ENCODE results near the gene ART4.

Gene ART4

DNA sequence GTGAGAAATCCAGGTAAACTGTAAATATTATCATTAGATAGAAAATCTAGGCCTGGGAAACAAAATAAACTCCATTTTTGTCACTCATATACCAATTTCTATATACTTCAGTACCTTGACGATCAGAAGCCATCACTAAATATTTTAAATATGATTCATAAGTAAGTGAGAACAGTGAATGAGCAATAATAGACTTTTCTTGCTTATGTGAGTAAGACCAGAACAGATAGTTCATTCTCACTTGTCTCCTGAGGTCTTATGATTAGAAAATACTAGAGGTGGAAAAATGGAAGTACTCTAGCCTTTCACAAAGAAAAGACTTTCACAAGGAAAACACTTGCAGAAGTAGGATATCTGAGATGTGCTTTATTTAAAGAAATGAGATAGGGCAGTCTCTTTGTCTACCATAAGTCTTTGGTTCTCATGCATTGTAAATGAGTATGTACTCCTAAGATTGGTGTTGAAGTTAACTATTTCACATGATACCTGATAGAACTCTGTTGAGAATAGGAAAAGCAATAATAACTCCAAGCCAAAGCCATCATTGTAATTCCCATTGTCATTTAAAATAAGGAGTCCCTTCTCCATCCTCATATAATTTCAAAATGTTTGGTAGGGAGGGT, 19.2 kb downstream of the ART4 start:
- H3K9me3 ChIP-seq (ENCODE audit: control insufficient read depth in 1 of 2, low read length in 2 of 2): no peaks in the 10 kb centered on the region
- H3K27me3 ChIP-seq (ENCODE audit: control insufficient read depth in 1 of 2, insufficient read depth in 2 of 2, low read length in 2 of 2): no peaks in the 10 kb centered on the region
- H3K9ac ChIP-seq (ENCODE audit: low read depth in 1 of 2, low read length in 2 of 2): no peak overlapping the region
- no peaks in the 10 kb centered on the region for H3K36me3 ChIP-seq (ENCODE audit: control insufficient read depth in 1 of 2, insufficient read depth in 2 of 2, low read length in 2 of 2)
- H3K4me1 ChIP-seq (ENCODE audit: control insufficient read depth in 1 of 2, insufficient read depth in 2 of 2, low read length in 2 of 2): no peaks in the 10 kb centered on the region
- H3K4me3 ChIP-seq (ENCODE audit: low read depth in 1 of 2, low read length in 2 of 2): no peak overlapping the region
- H3K27ac ChIP-seq (ENCODE audit: low read depth, low read length): no peak overlapping the region

GRCh38 chr12:14814014-14814413, 29.3 kb downstream of the ART4 start, which contains the start of gene SMCO3:
Gene SMCO3 (minus strand): TSS chr12:14814182. CDS start chr12:14806680, 7,502 bp downstream.
- Histone ChIP-seq H3K4me1 (ENCODE audit: control insufficient read depth in 1 of 2, insufficient read depth in 2 of 2, low read length in 2 of 2) (no peaks in the 10 kb centered on the region), H3K27me3 (ENCODE audit: control insufficient read depth in 1 of 2, insufficient read depth in 2 of 2, low read length in 2 of 2) (no peaks in the 10 kb centered on the region), H3K4me3 (ENCODE audit: low read depth in 1 of 2, low read length in 2 of 2) (no peak within 1 kb of the TSS), H3K9me3 (ENCODE audit: control insufficient read depth in 1 of 2, low read length in 2 of 2) (no peaks in the 10 kb centered on the region), H3K27ac (ENCODE audit: low read depth, low read length) (no peak within 1 kb of the TSS), H3K9ac (ENCODE audit: low read depth in 1 of 2, low read length in 2 of 2) (no peak within 1 kb of the TSS), H3K36me3 (ENCODE audit: control insufficient read depth in 1 of 2, insufficient read depth in 2 of 2, low read length in 2 of 2) (no peaks in the 10 kb centered on the region)

GRCh38 chr12:14811486-14811885, 31.8 kb downstream of the ART4 start:
- Histone ChIP-seq H3K9me3 (ENCODE audit: control insufficient read depth in 1 of 2, low read length in 2 of 2) (no peaks in the 10 kb centered on the region), H3K4me1 (ENCODE audit: control insufficient read depth in 1 of 2, insufficient read depth in 2 of 2, low read length in 2 of 2) (no peaks in the 10 kb centered on the region), H3K9ac (ENCODE audit: low read depth in 1 of 2, low read length in 2 of 2) (no peak overlapping the region), H3K27ac (ENCODE audit: low read depth, low read length) (no peak overlapping the region), H3K36me3 (ENCODE audit: control insufficient read depth in 1 of 2, insufficient read depth in 2 of 2, low read length in 2 of 2) (no peaks in the 10 kb centered on the region), H3K27me3 (ENCODE audit: control insufficient read depth in 1 of 2, insufficient read depth in 2 of 2, low read length in 2 of 2) (no peaks in the 10 kb centered on the region), H3K4me3 (ENCODE audit: low read depth in 1 of 2, low read length in 2 of 2) (no peak overlapping the region)

GRCh38 chr12:14810953-14811483, 32.3 kb downstream of the ART4 start:
- no peaks in the 10 kb centered on the region for H3K4me1 ChIP-seq (ENCODE audit: control insufficient read depth in 1 of 2, insufficient read depth in 2 of 2, low read length in 2 of 2)

DNA sequence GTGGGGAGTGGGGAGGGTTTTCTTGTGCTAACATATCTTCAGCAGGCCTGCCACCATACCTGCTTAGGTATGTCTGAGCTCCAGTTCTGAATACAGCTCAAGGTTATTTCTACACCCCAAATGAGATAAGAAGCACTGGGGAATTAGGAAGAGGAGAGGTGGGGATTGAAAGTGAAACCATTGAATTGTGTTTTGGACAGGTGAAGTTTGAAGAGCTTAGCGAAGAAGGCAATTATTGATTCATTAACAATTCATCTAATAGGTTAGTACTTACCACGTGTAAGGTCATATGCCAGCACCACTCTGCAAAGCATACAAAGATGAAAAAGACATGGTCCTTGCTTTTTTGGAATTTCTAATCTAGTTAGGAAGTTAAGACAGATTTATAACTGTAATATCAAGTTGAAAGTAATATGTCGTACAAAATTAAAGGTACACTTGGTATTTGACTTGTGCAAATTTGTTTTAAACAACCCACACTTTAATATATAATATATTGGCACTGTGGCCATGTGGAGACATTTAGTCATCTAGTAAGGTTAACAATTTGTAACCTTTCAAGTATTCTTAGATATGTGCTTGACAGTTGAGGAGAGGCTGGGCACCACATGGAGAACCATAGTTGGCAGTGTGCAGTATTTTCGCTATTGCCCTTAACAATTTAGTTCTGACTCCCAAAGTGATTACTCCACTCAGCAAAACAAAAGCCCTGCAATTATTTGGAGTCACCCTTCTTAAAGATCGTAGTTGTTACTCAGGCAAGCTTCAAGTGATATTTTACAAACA, 33.0 kb downstream of the ART4 start:
- Histone ChIP-seq H3K27ac (ENCODE audit: low read depth, low read length) (no peak overlapping the region), H3K36me3 (ENCODE audit: control insufficient read depth in 1 of 2, insufficient read depth in 2 of 2, low read length in 2 of 2) (no peaks in the 10 kb centered on the region), H3K4me1 (ENCODE audit: control insufficient read depth in 1 of 2, insufficient read depth in 2 of 2, low read length in 2 of 2) (no peaks in the 10 kb centered on the region), H3K9me3 (ENCODE audit: control insufficient read depth in 1 of 2, low read length in 2 of 2) (no peaks in the 10 kb centered on the region), H3K9ac (ENCODE audit: low read depth in 1 of 2, low read length in 2 of 2) (no peak overlapping the region), H3K27me3 (ENCODE audit: control insufficient read depth in 1 of 2, insufficient read depth in 2 of 2, low read length in 2 of 2) (no peaks in the 10 kb centered on the region), H3K4me3 (ENCODE audit: low read depth in 1 of 2, low read length in 2 of 2) (no peak overlapping the region)

More at GRCh38 chr12:14810953-14811483, 32.3 kb downstream of the ART4 start:
- Histone ChIP-seq H3K27me3 (ENCODE audit: control insufficient read depth in 1 of 2, insufficient read depth in 2 of 2, low read length in 2 of 2) (no peaks in the 10 kb centered on the region), H3K9ac (ENCODE audit: low read depth in 1 of 2, low read length in 2 of 2) (no peak overlapping the region), H3K27ac (ENCODE audit: low read depth, low read length) (no peak overlapping the region), H3K36me3 (ENCODE audit: control insufficient read depth in 1 of 2, insufficient read depth in 2 of 2, low read length in 2 of 2) (no peaks in the 10 kb centered on the region), H3K9me3 (ENCODE audit: control insufficient read depth in 1 of 2, low read length in 2 of 2) (no peaks in the 10 kb centered on the region), H3K4me3 (ENCODE audit: low read depth in 1 of 2, low read length in 2 of 2) (no peak overlapping the region)

GRCh38 chr12:14803830-14804160, 39.5 kb downstream of the ART4 start:
- Histone ChIP-seq H3K27ac (ENCODE audit: low read depth, low read length) (no peak overlapping the region), H3K4me3 (ENCODE audit: low read depth in 1 of 2, low read length in 2 of 2) (peak overlapping the region; percentile 99), H3K36me3 (ENCODE audit: control insufficient read depth in 1 of 2, insufficient read depth in 2 of 2, low read length in 2 of 2) (peaks cover 4 to 5% of the 10 kb centered on the region in 2 donors), H3K27me3 (ENCODE audit: control insufficient read depth in 1 of 2, insufficient read depth in 2 of 2, low read length in 2 of 2) (no peaks in the 10 kb centered on the region), H3K4me1 (ENCODE audit: control insufficient read depth in 1 of 2, insufficient read depth in 2 of 2, low read length in 2 of 2) (peaks cover 13 to 22% of the 10 kb centered on the region in 2 donors), H3K9ac (ENCODE audit: low read depth in 1 of 2, low read length in 2 of 2) (peak overlapping the region; percentile 79 to 97), H3K9me3 (ENCODE audit: control insufficient read depth in 1 of 2, low read length in 2 of 2) (no peaks in the 10 kb centered on the region)

GRCh38 chr12:14803011-14803829, 40.1 kb downstream of the ART4 start, which contains the start of the genes C12orf60 and WBP11:
Gene C12orf60 (plus strand): TSS chr12:14803670. CDS start chr12:14822936, 19,266 bp downstream.
Gene WBP11 (minus strand): TSS chr12:14803478. CDS start chr12:14801383, 2,095 bp downstream.
- Histone ChIP-seq H3K9ac (ENCODE audit: low read depth in 1 of 2, low read length in 2 of 2) (peak within 1 kb of the TSS; percentile 95 to 97), H3K36me3 (ENCODE audit: control insufficient read depth in 1 of 2, insufficient read depth in 2 of 2, low read length in 2 of 2) (peaks cover 4 to 9% of the 10 kb centered on the region in 2 donors), H3K4me1 (ENCODE audit: control insufficient read depth in 1 of 2, insufficient read depth in 2 of 2, low read length in 2 of 2) (peaks cover 13 to 22% of the 10 kb centered on the region in 2 donors), H3K4me3 (ENCODE audit: low read depth in 1 of 2, low read length in 2 of 2) (peak within 1 kb of the TSS; percentile 99), H3K27me3 (ENCODE audit: control insufficient read depth in 1 of 2, insufficient read depth in 2 of 2, low read length in 2 of 2) (no peaks in the 10 kb centered on the region), H3K9me3 (ENCODE audit: control insufficient read depth in 1 of 2, low read length in 2 of 2) (no peaks in the 10 kb centered on the region), H3K27ac (ENCODE audit: low read depth, low read length) (peak within 1 kb of the TSS; percentile 84)

DNA sequence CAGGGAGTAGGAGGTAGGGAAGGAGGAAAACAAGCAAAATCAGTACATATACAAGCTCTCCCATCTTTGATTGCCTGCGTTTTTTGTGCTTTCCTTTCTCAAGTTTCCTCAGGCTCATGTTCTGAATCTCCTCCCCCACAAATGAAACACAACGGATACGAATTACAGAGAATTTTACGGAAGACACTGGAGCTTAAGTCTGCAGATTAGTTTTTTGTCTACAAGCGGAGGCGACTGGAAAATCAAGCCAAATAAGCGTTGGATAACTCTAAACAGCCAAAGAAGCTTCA, 40.7 kb downstream of the ART4 start:
- Histone ChIP-seq H3K4me3 (ENCODE audit: low read depth in 1 of 2, low read length in 2 of 2) (peak overlapping the region; percentile 99), H3K36me3 (ENCODE audit: control insufficient read depth in 1 of 2, insufficient read depth in 2 of 2, low read length in 2 of 2) (peaks cover 4 to 14% of the 10 kb centered on the region in 2 donors), H3K27ac (ENCODE audit: low read depth, low read length) (peak overlapping the region; percentile 84), H3K9ac (ENCODE audit: low read depth in 1 of 2, low read length in 2 of 2) (peak overlapping the region; percentile 95 to 97), H3K9me3 (ENCODE audit: control insufficient read depth in 1 of 2, low read length in 2 of 2) (no peaks in the 10 kb centered on the region), H3K4me1 (ENCODE audit: control insufficient read depth in 1 of 2, insufficient read depth in 2 of 2, low read length in 2 of 2) (peaks cover 13 to 22% of the 10 kb centered on the region in 2 donors), H3K27me3 (ENCODE audit: control insufficient read depth in 1 of 2, insufficient read depth in 2 of 2, low read length in 2 of 2) (no peaks in the 10 kb centered on the region)

DNA sequence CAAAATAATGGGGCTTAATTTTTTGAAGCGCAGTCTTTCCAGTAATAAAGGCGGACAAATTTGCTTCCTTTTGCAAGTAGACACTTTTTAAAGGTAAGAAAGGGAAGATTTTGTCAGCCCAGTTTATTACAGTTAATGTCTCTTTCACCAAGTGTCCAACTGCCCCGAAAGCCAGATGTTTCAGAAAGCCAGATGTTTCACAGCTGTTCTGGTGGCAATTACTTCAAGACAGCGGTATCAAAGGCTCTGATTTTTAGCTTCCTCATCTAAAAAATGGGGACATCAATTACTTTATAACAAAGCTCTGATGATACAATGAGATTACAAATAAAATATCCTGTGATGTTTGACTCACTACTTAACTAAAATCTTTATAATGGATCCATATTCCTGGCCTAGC, 41.1 kb downstream of the ART4 start:
- H3K36me3 ChIP-seq (ENCODE audit: control insufficient read depth in 1 of 2, insufficient read depth in 2 of 2, low read length in 2 of 2): peaks cover 8 to 19% of the 10 kb centered on the region in 2 donors
- peak overlapping the region; percentile 99 for H3K4me3 ChIP-seq (ENCODE audit: low read depth in 1 of 2, low read length in 2 of 2)
- H3K9me3 ChIP-seq (ENCODE audit: control insufficient read depth in 1 of 2, low read length in 2 of 2): no peaks in the 10 kb centered on the region
- peaks cover 13 to 22% of the 10 kb centered on the region in 2 donors for H3K4me1 ChIP-seq (ENCODE audit: control insufficient read depth in 1 of 2, insufficient read depth in 2 of 2, low read length in 2 of 2)
- no peaks in the 10 kb centered on the region for H3K27me3 ChIP-seq (ENCODE audit: control insufficient read depth in 1 of 2, insufficient read depth in 2 of 2, low read length in 2 of 2)
- H3K9ac ChIP-seq (ENCODE audit: low read depth in 1 of 2, low read length in 2 of 2): peak overlapping the region in 1 of 2 donors; percentile 97
- no peak overlapping the region for H3K27ac ChIP-seq (ENCODE audit: low read depth, low read length)

Measured in duodenal mucosa (tissue), 2 donors.